ENCODE results near the gene TIMP1. TPM values are rescaled to one million over a fixed set of nuclear protein-coding genes. Genes with fewer than 3 reads are reported as not detected.

Gene TIMP1
- total RNA-seq, result 1 to 10 TPM; 6.9 to 7.8 TPM
- polyA plus RNA-seq, result 170 TPM

GRCh38 chrX:47581731-47582647, at the start of gene TIMP1:
TIMP1 (plus strand) TSS chrX:47582436; CDS start chrX:47583416, 980 bp downstream.
- peaks cover 18 to 39% (median 23%) of the 10 kb centered on the region in 3 donors for H3K4me1 Mint-ChIP-seq
- H3K4me3 ChIP-seq (ENCODE audit: low read length), result peak within 1 kb of the TSS; percentile 47
- H3K27ac Mint-ChIP-seq, result peak within 1 kb of the TSS; percentile 2 to 89 (median 70)
- no peaks in the 10 kb centered on the region for H3K36me3 ChIP-seq (ENCODE audit: insufficient read depth, low read length)
- ChIA-PET CTCF (no interaction called here), POLR2A (interaction anchor here (0.9 kb wide), 1 partner anchor 68 kb away, joined by 3 read pairs; the partner anchor contains the start of gene ELK1)
- peak within 1 kb of the TSS; percentile 54 for H3K27ac ChIP-seq (ENCODE audit: low read depth, low read length)
- peaks cover 0 to 12% (median 0%) of the 10 kb centered on the region in 3 donors for H3K36me3 Mint-ChIP-seq
- no peaks in the 10 kb centered on the region for H3K27me3 ChIP-seq (ENCODE audit: insufficient read depth, low read length, poor library complexity, severe bottlenecking)
- H3K4me3 Mint-ChIP-seq, result peak within 1 kb of the TSS; percentile 52 to 92 (median 80)
- no peaks in the 10 kb centered on the region for H3K9me3 Mint-ChIP-seq
- peaks cover 15% of the 10 kb centered on the region for H3K4me1 ChIP-seq (ENCODE audit: insufficient read depth, low read length)
- DNase-seq, result peak; percentile 49 to 86 (median 61)
- peaks cover 0 to 7% of the 10 kb centered on the region in 2 donors for H3K27me3 Mint-ChIP-seq
- H3K9me3 ChIP-seq (ENCODE audit: low read length), result no peaks in the 10 kb centered on the region

GRCh38 chrX:47539860-47540259, 42.4 kb upstream of the TIMP1 start:
- Mint-ChIP-seq H3K9me3 (no peaks in the 10 kb centered on the region), H3K27me3 (peaks cover 2 to 11% of the 10 kb centered on the region in 2 donors), H3K36me3 (no peaks in the 10 kb centered on the region), H3K4me3 (no peak overlapping the region), H3K4me1 (no peaks in the 10 kb centered on the region), H3K27ac (no peak overlapping the region)
- POLR2A ChIA-PET, result no interaction called here
- Histone ChIP-seq H3K27ac (ENCODE audit: low read depth, low read length) (no peak overlapping the region), H3K4me1 (ENCODE audit: insufficient read depth, low read length) (no peaks in the 10 kb centered on the region), H3K4me3 (ENCODE audit: low read length) (no peak overlapping the region), H3K36me3 (ENCODE audit: insufficient read depth, low read length) (no peaks in the 10 kb centered on the region), H3K27me3 (ENCODE audit: insufficient read depth, low read length, poor library complexity, severe bottlenecking) (no peaks in the 10 kb centered on the region), H3K9me3 (ENCODE audit: low read length) (no peaks in the 10 kb centered on the region)
- CTCF ChIA-PET, result no interaction called here
- no peak for DNase-seq

GRCh38 chrX:47540754-47541538, 41.3 kb upstream of the TIMP1 start:
- Histone ChIP-seq H3K27ac (ENCODE audit: low read depth, low read length) (no peak overlapping the region), H3K9me3 (ENCODE audit: low read length) (no peaks in the 10 kb centered on the region), H3K4me3 (ENCODE audit: low read length) (no peak overlapping the region), H3K36me3 (ENCODE audit: insufficient read depth, low read length) (no peaks in the 10 kb centered on the region), H3K4me1 (ENCODE audit: insufficient read depth, low read length) (no peaks in the 10 kb centered on the region), H3K27me3 (ENCODE audit: insufficient read depth, low read length, poor library complexity, severe bottlenecking) (no peaks in the 10 kb centered on the region)
- Mint-ChIP-seq H3K4me1 (no peaks in the 10 kb centered on the region), H3K36me3 (no peaks in the 10 kb centered on the region), H3K4me3 (no peak overlapping the region), H3K27ac (no peak overlapping the region), H3K9me3 (no peaks in the 10 kb centered on the region), H3K27me3 (peaks cover 2 to 11% of the 10 kb centered on the region in 2 donors)
- POLR2A ChIA-PET, result no interaction called here
- no peak for DNase-seq
- CTCF ChIA-PET, result no interaction called here

- Mint-ChIP-seq H3K9me3 (no peaks in the 10 kb centered on the region), H3K4me3 (no peak overlapping the region), H3K36me3 (no peaks in the 10 kb centered on the region), H3K4me1 (no peaks in the 10 kb centered on the region), H3K27ac (peak overlapping the region in 1 of 8 donors; percentile 73), H3K27me3 (peaks cover 2 to 11% of the 10 kb centered on the region in 2 donors)
- Histone ChIP-seq H3K4me3 (ENCODE audit: low read length) (no peak overlapping the region), H3K9me3 (ENCODE audit: low read length) (no peaks in the 10 kb centered on the region), H3K4me1 (ENCODE audit: insufficient read depth, low read length) (no peaks in the 10 kb centered on the region), H3K27ac (ENCODE audit: low read depth, low read length) (no peak overlapping the region), H3K36me3 (ENCODE audit: insufficient read depth, low read length) (no peaks in the 10 kb centered on the region), H3K27me3 (ENCODE audit: insufficient read depth, low read length, poor library complexity, severe bottlenecking) (no peaks in the 10 kb centered on the region)
- no peak for DNase-seq
- ChIA-PET CTCF (no interaction called here), POLR2A (no interaction called here)
These were observed 38.7 kb upstream of the TIMP1 start for GRCh38 chrX:47543496-47543895.

- Mint-ChIP-seq H3K4me1 (peaks cover 19 to 28% (median 25%) of the 10 kb centered on the region in 3 donors), H3K36me3 (peaks cover 0 to 9% (median 0%) of the 10 kb centered on the region in 3 donors), H3K27ac (peak overlapping the region; percentile 83 to 98 (median 94)), H3K9me3 (no peaks in the 10 kb centered on the region), H3K27me3 (peaks cover 0 to 3% of the 10 kb centered on the region in 2 donors), H3K4me3 (peak overlapping the region; percentile 87 to 96 (median 91))
- Histone ChIP-seq H3K27ac (ENCODE audit: low read depth, low read length) (peak overlapping the region; percentile 24), H3K36me3 (ENCODE audit: insufficient read depth, low read length) (no peaks in the 10 kb centered on the region), H3K9me3 (ENCODE audit: low read length) (no peaks in the 10 kb centered on the region), H3K4me1 (ENCODE audit: insufficient read depth, low read length) (peaks cover 8% of the 10 kb centered on the region), H3K27me3 (ENCODE audit: insufficient read depth, low read length, poor library complexity, severe bottlenecking) (no peaks in the 10 kb centered on the region), H3K4me3 (ENCODE audit: low read length) (peak overlapping the region; percentile 58)
- peak; percentile 66 to 90 (median 78) for DNase-seq
- POLR2A ChIA-PET, result interaction anchor here (0.6 to 1.2 kb wide), 4 partner anchors 40 to 465 kb away, joined by 3 to 4 read pairs (median 4); no protein-coding TSS in a partner anchor
- CTCF ChIA-PET, result interaction anchor here (1.0 to 1.2 kb wide), 2 partner anchors 12 to 33 kb away, joined by 3 to 4 read pairs; no protein-coding TSS in a partner anchor
These were observed 26.1 kb upstream of the TIMP1 start for GRCh38 chrX:47556045-47556623.

GRCh38 chrX:47558436-47558835, 23.8 kb upstream of the TIMP1 start:
- POLR2A ChIA-PET, result no interaction called here
- Mint-ChIP-seq H3K27ac (peak overlapping the region in 1 of 8 donors; percentile 47), H3K27me3 (peaks cover 0 to 4% of the 10 kb centered on the region in 2 donors), H3K9me3 (no peaks in the 10 kb centered on the region), H3K4me3 (peak overlapping the region in 2 of 7 donors; percentile 61 to 77), H3K36me3 (peaks cover 0 to 20% (median 0%) of the 10 kb centered on the region in 3 donors), H3K4me1 (peaks cover 26 to 44% (median 37%) of the 10 kb centered on the region in 3 donors)
- peaks cover 25% of the 10 kb centered on the region for H3K4me1 ChIP-seq (ENCODE audit: insufficient read depth, low read length)
- no peak overlapping the region for H3K4me3 ChIP-seq (ENCODE audit: low read length)
- no peak overlapping the region for H3K27ac ChIP-seq (ENCODE audit: low read depth, low read length)
- no peaks in the 10 kb centered on the region for H3K9me3 ChIP-seq (ENCODE audit: low read length)
- no peaks in the 10 kb centered on the region for H3K27me3 ChIP-seq (ENCODE audit: insufficient read depth, low read length, poor library complexity, severe bottlenecking)
- CTCF ChIA-PET, result no interaction called here
- H3K36me3 ChIP-seq (ENCODE audit: insufficient read depth, low read length), result no peaks in the 10 kb centered on the region
- no peak for DNase-seq

GRCh38 chrX:47560179-47560933, 21.9 kb upstream of the TIMP1 start:
- Histone ChIP-seq H3K9me3 (ENCODE audit: low read length) (no peaks in the 10 kb centered on the region), H3K27me3 (ENCODE audit: insufficient read depth, low read length, poor library complexity, severe bottlenecking) (no peaks in the 10 kb centered on the region), H3K36me3 (ENCODE audit: insufficient read depth, low read length) (peaks cover 12% of the 10 kb centered on the region), H3K27ac (ENCODE audit: low read depth, low read length) (peak overlapping the region; percentile 94), H3K4me1 (ENCODE audit: insufficient read depth, low read length) (peaks cover 37% of the 10 kb centered on the region), H3K4me3 (ENCODE audit: low read length) (peak overlapping the region; percentile 90)
- DNase-seq, result no peak
- no peaks in the 10 kb centered on the region for H3K9me3 Mint-ChIP-seq
- H3K4me3 Mint-ChIP-seq, result peak overlapping the region; percentile 89 to 96 (median 94)
- ChIA-PET CTCF (interaction anchor here (1.0 kb wide), 1 partner anchor 276 kb away, joined by 3 read pairs; no protein-coding TSS in a partner anchor), POLR2A (interaction anchor here (1.1 kb wide), 1 partner anchor 90 kb away, joined by 3 read pairs; the partner anchor contains the start of gene ELK1)
- H3K27ac Mint-ChIP-seq, result peak overlapping the region; percentile 85 to 100 (median 99)
- H3K4me1 Mint-ChIP-seq, result peaks cover 35 to 59% (median 49%) of the 10 kb centered on the region in 3 donors
- peaks cover 0 to 37% (median 0%) of the 10 kb centered on the region in 3 donors for H3K36me3 Mint-ChIP-seq
- H3K27me3 Mint-ChIP-seq, result peaks cover 0 to 2% of the 10 kb centered on the region in 2 donors
